ENCODE measurements around the gene THSD7A. TPM values are rescaled to one million over a fixed set of nuclear protein-coding genes. Genes with fewer than 3 reads are reported as not detected.

The THSD7A gene
- total RNA-seq, 2 experiments from 2014 or later: not detected

GRCh38 chr7:11642841-11643240, 189.2 kb downstream of the THSD7A start:
- no peak for DNase-seq
- no peaks in the 10 kb centered on the region for H3K27me3 Mint-ChIP-seq
- H3K36me3 Mint-ChIP-seq: no peaks in the 10 kb centered on the region
- no peak overlapping the region for H3K4me3 Mint-ChIP-seq
- POLR2A ChIA-PET: no interaction called here
- no peak for ATAC-seq (ENCODE audit: low read depth)
- no peak overlapping the region for H3K27ac Mint-ChIP-seq
- H3K4me1 Mint-ChIP-seq: no peaks in the 10 kb centered on the region
- H3K9me3 Mint-ChIP-seq: no peaks in the 10 kb centered on the region

DNA sequence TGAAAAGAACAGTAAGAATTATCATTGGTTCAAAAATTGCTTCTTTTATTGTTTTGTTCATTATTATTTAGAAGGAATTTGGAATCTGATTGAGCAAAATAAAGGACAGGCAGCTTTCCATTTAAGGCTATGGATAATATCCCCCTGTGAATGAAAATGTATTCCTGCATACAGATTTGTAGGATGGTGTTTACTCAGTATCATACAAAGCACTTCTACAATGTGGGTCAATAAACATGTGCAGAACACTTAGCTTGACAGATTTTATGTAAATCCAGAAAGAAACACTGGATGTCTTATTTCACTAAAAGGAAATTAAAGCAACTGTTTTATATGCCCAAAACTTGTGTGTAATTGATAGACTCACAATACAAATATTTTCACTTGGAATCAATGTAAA, 189.7 kb downstream of the THSD7A start:
- no peaks in the 10 kb centered on the region for H3K27me3 Mint-ChIP-seq
- H3K4me3 Mint-ChIP-seq: no peak overlapping the region
- H3K27ac Mint-ChIP-seq: no peak overlapping the region
- POLR2A ChIA-PET: no interaction called here
- no peaks in the 10 kb centered on the region for H3K9me3 Mint-ChIP-seq
- no peaks in the 10 kb centered on the region for H3K4me1 Mint-ChIP-seq
- H3K36me3 Mint-ChIP-seq: no peaks in the 10 kb centered on the region
- ATAC-seq (ENCODE audit: low read depth): no peak
- no peak for DNase-seq

- POLR2A ChIA-PET: no interaction called here
- Mint-ChIP-seq H3K4me1 (no peaks in the 10 kb centered on the region), H3K9me3 (no peaks in the 10 kb centered on the region), H3K4me3 (no peak overlapping the region), H3K36me3 (no peaks in the 10 kb centered on the region), H3K27me3 (no peaks in the 10 kb centered on the region), H3K27ac (no peak overlapping the region)
- ATAC-seq (ENCODE audit: low read depth) (no peak), DNase-seq (no peak)
These were observed 193.8 kb downstream of the THSD7A start for GRCh38 chr7:11638011-11638774.

DNA sequence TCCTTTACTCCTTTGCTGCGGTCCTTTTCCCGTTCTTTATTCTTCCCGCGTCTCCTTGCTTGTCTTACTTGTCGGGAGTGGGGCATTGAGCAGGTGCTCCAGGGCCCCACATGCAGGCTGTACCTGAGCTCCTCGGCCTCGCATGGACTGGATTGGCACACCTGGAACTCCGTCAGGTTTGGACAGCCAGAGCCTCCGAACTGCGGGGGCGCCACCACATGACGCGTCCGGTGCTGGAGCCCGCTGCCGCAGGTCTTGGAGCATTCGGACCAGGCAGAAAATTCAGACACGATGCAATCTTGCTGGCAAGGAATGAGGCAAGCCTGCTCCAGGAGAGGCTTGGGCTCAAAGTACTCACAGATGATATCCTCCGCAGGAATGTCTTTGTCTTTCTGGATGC, 195.7 kb downstream of the THSD7A start:
- no peaks in the 10 kb centered on the region for H3K4me1 Mint-ChIP-seq
- ATAC-seq (ENCODE audit: low read depth) (no peak), DNase-seq (no peak)
- no peaks in the 10 kb centered on the region for H3K27me3 Mint-ChIP-seq
- no peak overlapping the region for H3K4me3 Mint-ChIP-seq
- no peaks in the 10 kb centered on the region for H3K36me3 Mint-ChIP-seq
- POLR2A ChIA-PET: no interaction called here
- H3K9me3 Mint-ChIP-seq: no peaks in the 10 kb centered on the region
- no peak overlapping the region for H3K27ac Mint-ChIP-seq

GRCh38 chr7:11633310-11633709, 198.7 kb downstream of the THSD7A start:
- no peak for ATAC-seq (ENCODE audit: low read depth)
- Mint-ChIP-seq H3K27me3 (no peaks in the 10 kb centered on the region), H3K36me3 (no peaks in the 10 kb centered on the region), H3K4me1 (no peaks in the 10 kb centered on the region), H3K4me3 (no peak overlapping the region), H3K27ac (no peak overlapping the region), H3K9me3 (no peaks in the 10 kb centered on the region)
- POLR2A ChIA-PET: no interaction called here
- DNase-seq: no peak

- Mint-ChIP-seq H3K27me3 (no peaks in the 10 kb centered on the region), H3K4me3 (no peak overlapping the region), H3K36me3 (no peaks in the 10 kb centered on the region), H3K4me1 (no peaks in the 10 kb centered on the region), H3K9me3 (no peaks in the 10 kb centered on the region), H3K27ac (no peak overlapping the region)
- no peak for ATAC-seq (ENCODE audit: low read depth)
- DNase-seq: no peak
- POLR2A ChIA-PET: no interaction called here
These were observed 201.6 kb downstream of the THSD7A start for GRCh38 chr7:11630355-11630754.

GRCh38 chr7:11625669-11626068, 206.3 kb downstream of the THSD7A start:
- ATAC-seq (ENCODE audit: low read depth): no peak
- H3K9me3 Mint-ChIP-seq: no peaks in the 10 kb centered on the region
- POLR2A ChIA-PET: no interaction called here
- H3K4me3 Mint-ChIP-seq: no peak overlapping the region
- no peak overlapping the region for H3K27ac Mint-ChIP-seq
- H3K4me1 Mint-ChIP-seq: no peaks in the 10 kb centered on the region
- H3K36me3 Mint-ChIP-seq: no peaks in the 10 kb centered on the region
- DNase-seq: no peak
- no peaks in the 10 kb centered on the region for H3K27me3 Mint-ChIP-seq

GRCh38 chr7:11623093-11623678, 208.8 kb downstream of the THSD7A start:
- POLR2A ChIA-PET: no interaction called here
- Mint-ChIP-seq H3K9me3 (no peaks in the 10 kb centered on the region), H3K4me3 (no peak overlapping the region), H3K36me3 (no peaks in the 10 kb centered on the region), H3K4me1 (no peaks in the 10 kb centered on the region), H3K27ac (no peak overlapping the region), H3K27me3 (no peaks in the 10 kb centered on the region)
- ATAC-seq (ENCODE audit: low read depth): no peak
- DNase-seq: no peak

GRCh38 chr7:11620406-11621253, 211.4 kb downstream of the THSD7A start:
- ATAC-seq (ENCODE audit: low read depth) (no peak), DNase-seq (no peak)
- POLR2A ChIA-PET: no interaction called here
- no peak overlapping the region for H3K27ac Mint-ChIP-seq
- no peaks in the 10 kb centered on the region for H3K36me3 Mint-ChIP-seq
- H3K4me1 Mint-ChIP-seq: no peaks in the 10 kb centered on the region
- no peaks in the 10 kb centered on the region for H3K27me3 Mint-ChIP-seq
- H3K4me3 Mint-ChIP-seq: no peak overlapping the region
- H3K9me3 Mint-ChIP-seq: no peaks in the 10 kb centered on the region

DNA sequence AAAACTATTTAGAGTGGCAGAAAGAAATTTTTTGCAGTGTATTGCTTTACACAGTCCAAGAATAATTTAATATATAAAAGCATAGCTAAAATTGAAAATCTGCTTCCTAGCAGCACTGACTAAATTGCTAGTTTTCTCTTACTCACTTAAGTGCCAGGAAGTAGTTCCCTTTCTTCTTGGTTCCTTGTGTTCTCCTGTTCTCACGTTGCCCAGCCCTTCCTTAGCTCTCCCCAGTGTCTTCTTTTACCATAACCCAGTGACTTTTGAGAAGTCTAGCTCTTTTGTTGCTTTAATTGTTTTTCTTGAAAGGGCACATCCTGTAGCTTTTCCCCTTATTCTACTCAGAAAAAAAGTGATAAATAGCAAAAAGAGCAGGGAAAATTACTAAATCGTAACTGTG, 215.5 kb downstream of the THSD7A start:
- H3K4me1 Mint-ChIP-seq: no peaks in the 10 kb centered on the region
- no peak for ATAC-seq (ENCODE audit: low read depth)
- no peak for DNase-seq
- no peaks in the 10 kb centered on the region for H3K36me3 Mint-ChIP-seq
- no peak overlapping the region for H3K27ac Mint-ChIP-seq
- POLR2A ChIA-PET: no interaction called here
- no peak overlapping the region for H3K4me3 Mint-ChIP-seq
- H3K9me3 Mint-ChIP-seq: no peaks in the 10 kb centered on the region
- no peaks in the 10 kb centered on the region for H3K27me3 Mint-ChIP-seq

DNA sequence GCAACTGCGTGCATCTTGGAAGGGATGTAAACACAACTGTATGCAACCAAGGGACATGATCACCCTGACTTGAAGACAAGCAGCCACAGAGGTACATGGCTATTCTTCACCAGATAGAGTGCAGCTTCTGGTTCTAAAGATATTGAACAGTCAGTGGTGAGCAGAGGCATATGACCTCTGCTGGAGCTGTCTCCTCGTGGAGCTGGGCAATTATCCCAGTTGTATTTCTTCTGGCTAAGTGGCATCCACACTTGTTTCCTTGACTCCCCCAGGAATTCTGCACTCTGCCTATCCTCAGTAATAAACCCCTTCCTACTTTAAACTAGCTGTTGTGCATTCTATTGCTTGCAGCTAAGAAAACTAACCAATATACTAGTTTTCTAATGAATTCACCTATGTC, 216.8 kb downstream of the THSD7A start:
- POLR2A ChIA-PET: no interaction called here
- no peaks in the 10 kb centered on the region for H3K9me3 Mint-ChIP-seq
- H3K4me1 Mint-ChIP-seq: no peaks in the 10 kb centered on the region
- no peak overlapping the region for H3K27ac Mint-ChIP-seq
- DNase-seq (no peak), ATAC-seq (ENCODE audit: low read depth) (no peak)
- no peaks in the 10 kb centered on the region for H3K27me3 Mint-ChIP-seq
- no peak overlapping the region for H3K4me3 Mint-ChIP-seq
- no peaks in the 10 kb centered on the region for H3K36me3 Mint-ChIP-seq

GRCh38 chr7:11613292-11613930, 218.6 kb downstream of the THSD7A start:
- Mint-ChIP-seq H3K9me3 (no peaks in the 10 kb centered on the region), H3K27me3 (no peaks in the 10 kb centered on the region), H3K4me3 (no peak overlapping the region), H3K36me3 (no peaks in the 10 kb centered on the region), H3K27ac (no peak overlapping the region), H3K4me1 (no peaks in the 10 kb centered on the region)
- POLR2A ChIA-PET: no interaction called here
- no peak for DNase-seq
- no peak for ATAC-seq (ENCODE audit: low read depth)

- Mint-ChIP-seq H3K27me3 (no peaks in the 10 kb centered on the region), H3K4me1 (no peaks in the 10 kb centered on the region), H3K36me3 (no peaks in the 10 kb centered on the region), H3K27ac (no peak overlapping the region), H3K4me3 (no peak overlapping the region), H3K9me3 (no peaks in the 10 kb centered on the region)
- no peak for DNase-seq
- POLR2A ChIA-PET: no interaction called here
- no peak for ATAC-seq (ENCODE audit: low read depth)
These were observed 219.3 kb downstream of the THSD7A start for GRCh38 chr7:11612737-11613136.

All from activated naive CD8-positive, alpha-beta T cell treated with anti-CD3 and anti-CD28 coated beads, Interleukin-2, amount 10 ng/mL, durations not matched to agents 7 days and 5 days (primary cell).